BLaER1 (cell line): Measurements from ENCODE around the gene HSFX4.
"Not testable (repeated sequence)": the region's sequence is repeated elsewhere in the genome, so short reads cannot be mapped to it uniquely, and the experiment has no call there.

ENCODE experiments used
- H3K27ac ChIP-seq: shearing (Covaris generic); formaldehyde crosslinking; 2 replicates; pipeline ENCODE4 v1.8.1; 2022
- H3K27me3 ChIP-seq: shearing (Covaris generic); formaldehyde crosslinking; 2 replicates; pipeline ENCODE4 v1.8.1; 2022
- H3K36me3 ChIP-seq: shearing (Covaris generic); formaldehyde crosslinking; 2 replicates; pipeline ENCODE4 v1.8.1; 2022
- H3K4me1 ChIP-seq: shearing (Covaris generic); formaldehyde crosslinking; 2 replicates; pipeline ENCODE4 v1.8.1; 2022
- H3K4me2 ChIP-seq: shearing (Covaris generic); formaldehyde crosslinking; 2 replicates; pipeline ENCODE4 v1.8.1; 2022
- H3K4me3 ChIP-seq: shearing (Covaris generic); formaldehyde crosslinking; 2 replicates; pipeline ENCODE4 v1.8.1; 2022
- H3K9ac ChIP-seq: shearing (Covaris generic); formaldehyde crosslinking; 2 replicates; pipeline ENCODE4 v1.8.1; 2022
- H3K9me3 ChIP-seq: shearing (Covaris generic); formaldehyde crosslinking; 2 replicates; pipeline ENCODE4 v1.8.1; 2022
- H4K20me1 ChIP-seq: shearing (Covaris generic); formaldehyde crosslinking; 2 replicates; pipeline ENCODE4 v1.8.1; 2022
- Cebpa-rat ChIP-seq: shearing (Covaris generic); IDR thresholded peaks from 2 replicates; pipeline ENCODE4 v1.8.1; 2022

HSFX4 gene

GRCh38 chrX:149916745-149917392, 12.5 kb upstream of the HSFX4 start:
- TF ChIP-seq Cebpa-rat = no peak
- no peak overlapping the region for H3K9ac ChIP-seq
- H3K27ac ChIP-seq = no peak overlapping the region
- H3K4me3 ChIP-seq = no peak overlapping the region
- no peaks in the 10 kb centered on the region for H3K9me3 ChIP-seq
- H3K4me1 ChIP-seq = no peaks in the 10 kb centered on the region
- H3K4me2 ChIP-seq = no peak overlapping the region
- no peaks in the 10 kb centered on the region for H3K36me3 ChIP-seq
- H3K27me3 ChIP-seq = no peaks in the 10 kb centered on the region
- H4K20me1 ChIP-seq = no peaks in the 10 kb centered on the region

DNA sequence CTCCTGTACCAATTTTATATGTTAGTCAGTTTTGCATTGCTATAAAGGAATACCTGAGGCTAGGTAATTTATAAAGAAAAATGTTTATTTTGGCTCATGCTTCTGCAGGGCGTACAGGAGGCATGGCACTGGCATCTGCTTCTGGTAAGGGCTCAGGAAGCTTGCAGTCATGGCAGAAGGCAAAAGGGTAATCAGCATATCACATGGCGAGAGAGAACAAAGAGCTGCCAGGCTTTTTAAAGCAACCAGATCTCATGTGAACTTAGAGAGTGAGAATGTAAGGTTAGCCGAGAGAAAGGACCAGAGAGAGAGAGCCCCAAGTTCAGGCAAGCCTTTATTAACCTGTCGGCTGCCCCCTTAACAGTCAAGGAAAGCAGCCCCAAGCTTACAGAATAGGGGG, 5.5 kb upstream of the HSFX4 start:
- H3K27ac ChIP-seq, H3K4me2 ChIP-seq, H3K4me3 ChIP-seq, H3K27me3 ChIP-seq, H3K9ac ChIP-seq, H3K36me3 ChIP-seq, H3K9me3 ChIP-seq, H4K20me1 ChIP-seq, H3K4me1 ChIP-seq: not testable (repeated sequence)

- H3K9ac ChIP-seq, H3K27ac ChIP-seq, H3K36me3 ChIP-seq, H3K4me1 ChIP-seq, H3K27me3 ChIP-seq, H3K4me3 ChIP-seq, H3K9me3 ChIP-seq, H4K20me1 ChIP-seq, H3K4me2 ChIP-seq: not testable (repeated sequence)
These were observed 4.9 kb upstream of the HSFX4 start for GRCh38 chrX:149924434-149924833.

- H3K27me3 ChIP-seq, H4K20me1 ChIP-seq, H3K4me3 ChIP-seq, H3K4me1 ChIP-seq, H3K27ac ChIP-seq, H3K9me3 ChIP-seq, H3K4me2 ChIP-seq, H3K9ac ChIP-seq, H3K36me3 ChIP-seq: not testable (repeated sequence)
These were observed 2.0 kb upstream of the HSFX4 start for GRCh38 chrX:149927245-149927963.

- not testable (repeated sequence) for H4K20me1 ChIP-seq, H3K4me1 ChIP-seq, H3K27ac ChIP-seq, H3K27me3 ChIP-seq, H3K9ac ChIP-seq, H3K4me2 ChIP-seq, H3K36me3 ChIP-seq, H3K4me3 ChIP-seq, H3K9me3 ChIP-seq
These were observed 1.5 kb upstream of the HSFX4 start for GRCh38 chrX:149927964-149928258.

- H4K20me1 ChIP-seq, H3K4me3 ChIP-seq, H3K4me1 ChIP-seq, H3K4me2 ChIP-seq, H3K9ac ChIP-seq, H3K27me3 ChIP-seq, H3K27ac ChIP-seq, H3K9me3 ChIP-seq, H3K36me3 ChIP-seq: not testable (repeated sequence)
These were observed 738 bp upstream of the HSFX4 start for GRCh38 chrX:149928635-149929034.

GRCh38 chrX:149931355-149931754, 2.0 kb downstream of the HSFX4 start:
- H3K27ac ChIP-seq, H3K9ac ChIP-seq, H3K9me3 ChIP-seq, H3K4me3 ChIP-seq, H3K4me1 ChIP-seq, H3K4me2 ChIP-seq, H4K20me1 ChIP-seq, H3K27me3 ChIP-seq, H3K36me3 ChIP-seq: not testable (repeated sequence)

DNA sequence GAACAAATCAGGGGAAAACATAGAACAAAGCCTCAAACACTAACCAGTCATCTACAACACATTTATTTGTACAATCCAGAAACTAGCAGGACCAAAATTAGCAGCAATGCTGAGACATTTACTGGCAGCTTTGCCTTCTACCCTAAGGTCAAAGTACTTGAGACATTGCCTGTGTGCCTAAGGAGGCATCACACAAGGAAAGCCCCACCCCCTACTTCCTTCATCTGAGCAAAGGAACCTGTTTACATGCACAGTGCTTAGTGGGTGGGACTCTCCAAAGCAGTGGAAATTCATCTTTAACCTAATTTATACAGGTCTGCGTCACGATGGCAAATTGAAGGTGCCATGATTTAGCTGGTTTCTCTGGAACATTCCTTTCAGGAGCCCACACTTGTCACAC, 2.8 kb downstream of the HSFX4 start:
- H3K36me3 ChIP-seq, H3K27ac ChIP-seq, H3K4me2 ChIP-seq, H3K9me3 ChIP-seq, H3K4me1 ChIP-seq, H3K4me3 ChIP-seq, H4K20me1 ChIP-seq, H3K27me3 ChIP-seq, H3K9ac ChIP-seq: not testable (repeated sequence)

DNA sequence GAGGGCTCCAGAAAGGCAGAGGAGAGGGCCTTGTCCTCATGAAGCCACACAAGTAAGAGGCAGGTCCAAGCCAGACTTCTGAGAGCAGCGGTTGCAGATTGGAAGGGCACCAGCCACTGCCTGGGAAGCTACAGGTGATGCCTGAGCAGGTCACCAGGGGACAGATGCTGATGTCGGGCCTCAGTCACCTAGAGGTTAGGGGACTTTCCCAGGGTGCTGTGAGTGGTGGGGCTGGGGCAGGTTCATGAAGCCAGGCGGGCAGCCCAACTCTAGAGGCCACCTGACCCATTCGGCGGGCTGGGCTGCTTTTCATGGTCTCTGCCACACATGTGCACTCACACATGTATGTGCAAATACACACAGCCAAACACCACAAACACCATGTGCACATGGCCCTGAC, 3.6 kb downstream of the HSFX4 start:
- H3K27me3 ChIP-seq, H4K20me1 ChIP-seq, H3K9ac ChIP-seq, H3K27ac ChIP-seq, H3K4me3 ChIP-seq, H3K9me3 ChIP-seq, H3K36me3 ChIP-seq, H3K4me2 ChIP-seq, H3K4me1 ChIP-seq: not testable (repeated sequence)

GRCh38 chrX:149933547-149933946, 4.2 kb downstream of the HSFX4 start:
- H3K27me3 ChIP-seq, H3K4me2 ChIP-seq, H3K36me3 ChIP-seq, H3K9ac ChIP-seq, H4K20me1 ChIP-seq, H3K27ac ChIP-seq, H3K4me1 ChIP-seq, H3K4me3 ChIP-seq: not testable (repeated sequence)
- H3K9me3 ChIP-seq = peaks cover 10% of the 10 kb centered on the region; the same call in 1 of the 2 replicates

- not testable (repeated sequence) for H3K36me3 ChIP-seq
These were observed 8.0 kb downstream of the HSFX4 start for GRCh38 chrX:149937328-149937727.

More at GRCh38 chrX:149937328-149937727, 8.0 kb downstream of the HSFX4 start:
- Histone ChIP-seq H3K9me3 (peaks cover 11% of the 10 kb centered on the region; the same call in 1 of the 2 replicates), H3K4me1 (peaks cover 11% of the 10 kb centered on the region), H3K9ac (peak overlapping the region; percentile 92), H3K27ac (peak overlapping the region; percentile 87), H3K4me2 (peak overlapping the region; percentile 83), H3K4me3 (peak overlapping the region; percentile 84)
- H4K20me1 ChIP-seq, H3K27me3 ChIP-seq: not testable (repeated sequence)
